HG03457 (cell line): Measurements from ENCODE around the gene NUDT8.

Experiments
- ATAC-seq: cut with Tn5 transposase; IDR thresholded peaks from one replicate; pipeline ENCODE4 v1.9.1; 2021; ENCODE audit warnings: moderate number of reproducible peaks; ENCODE audit not compliant: unreplicated experiment

Gene NUDT8

DNA sequence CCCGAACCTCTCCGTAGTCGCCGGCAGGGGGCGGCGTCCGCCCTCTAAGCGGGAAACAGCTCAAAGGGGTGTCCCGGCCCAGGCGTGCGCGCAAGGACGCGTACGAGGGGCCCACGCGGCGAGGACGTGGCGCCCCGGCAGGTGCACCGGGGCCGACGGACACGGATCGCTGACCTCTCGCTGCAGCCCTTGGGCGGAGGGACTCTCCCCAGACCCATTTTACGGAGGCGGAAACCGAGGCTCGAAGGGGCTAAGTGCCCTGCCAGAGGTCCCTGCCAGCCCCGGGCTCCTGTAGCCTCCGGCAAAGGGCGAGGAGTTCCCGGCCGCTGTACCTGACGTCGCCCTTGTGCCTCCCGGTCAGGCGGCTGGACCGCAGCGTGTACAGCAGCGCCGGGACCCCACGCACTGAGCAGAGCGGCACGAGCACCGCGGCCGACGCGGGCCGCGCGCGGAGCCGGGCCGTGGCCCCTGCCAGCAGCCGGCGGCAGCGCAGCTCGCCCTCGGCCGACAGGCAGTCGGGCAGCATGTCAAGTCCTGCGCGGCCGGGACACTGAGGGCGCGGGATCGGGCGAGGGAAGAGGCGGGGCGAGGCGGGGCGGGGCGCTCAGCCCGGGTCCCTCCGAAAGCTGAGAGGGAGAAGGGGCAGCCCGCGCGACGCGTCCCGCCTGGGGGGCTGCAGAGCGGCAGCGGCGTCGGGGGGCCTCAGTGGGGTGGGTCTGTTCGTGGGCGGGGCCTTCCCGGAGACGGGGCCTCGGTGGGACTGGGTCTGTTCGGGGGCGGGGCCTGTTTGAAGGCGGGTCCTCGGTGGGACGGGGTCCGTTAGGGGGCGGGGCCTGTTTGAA is at the start of gene NUDT8:
NUDT8 (minus strand) TSS at position 552 of the 842 bp plus-strand sequence; CDS start at position 526, 26 bp downstream.
- peak; percentile 43 for ATAC-seq

DNA sequence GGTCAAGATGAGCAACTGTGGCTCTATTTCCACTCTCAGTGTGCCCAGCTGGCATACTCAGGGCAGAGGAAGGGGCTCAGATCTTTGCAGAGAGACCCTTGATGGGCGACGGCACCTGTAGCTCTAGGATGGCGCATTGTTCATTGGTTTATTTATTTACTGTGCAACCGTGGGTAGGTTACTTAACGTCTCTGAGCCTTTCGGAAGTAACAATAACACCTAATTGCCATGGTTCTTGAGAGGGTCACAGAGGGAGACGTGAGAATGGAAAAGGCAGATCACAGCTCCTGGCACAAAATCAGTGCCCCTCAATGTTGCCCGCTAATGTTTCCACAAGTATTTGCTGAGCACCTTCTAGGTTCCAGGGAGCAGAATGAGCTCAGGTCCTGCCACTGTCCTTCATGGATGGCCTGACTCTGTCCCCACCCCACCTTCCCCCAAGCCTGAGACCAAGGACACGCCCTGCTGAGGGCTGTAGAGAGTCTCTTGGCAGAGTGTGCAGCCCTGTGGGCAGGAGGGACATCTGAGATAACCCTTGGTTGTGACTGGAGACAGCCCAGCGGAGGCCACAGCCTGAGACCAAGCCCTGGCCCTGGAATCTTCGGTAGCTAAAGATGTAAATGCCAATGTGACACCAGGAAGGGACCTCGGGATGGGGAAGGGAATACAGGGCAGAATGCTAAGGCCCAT is 45.5 kb upstream of the NUDT8 start:
- no peak for ATAC-seq

DNA sequence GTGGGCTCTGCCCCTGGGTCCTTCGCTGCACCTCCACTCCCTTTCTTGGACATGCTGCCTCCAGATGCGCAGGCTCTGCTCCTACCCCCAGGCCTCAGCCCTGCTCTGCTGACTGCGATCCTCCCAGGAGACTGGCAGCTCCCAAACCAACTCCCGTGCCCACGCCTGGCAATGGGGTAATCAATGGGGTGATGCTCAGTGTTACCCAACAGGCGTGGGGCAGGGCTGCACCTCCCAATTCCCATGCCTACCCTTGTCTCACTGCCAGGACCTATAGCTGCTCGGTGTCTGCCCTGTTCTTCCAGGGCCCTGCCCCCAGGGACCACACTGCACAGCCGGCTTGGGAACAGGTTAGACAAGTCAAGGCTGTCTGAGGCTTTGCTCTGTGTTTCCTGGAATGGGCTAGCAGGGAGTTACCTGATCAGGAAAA is 44.7 kb upstream of the NUDT8 start, which contains the start of gene ALDH3B2:
ALDH3B2 (minus strand) TSS at position 182 of the 430 bp plus-strand sequence. CDS start 7,688 bp downstream, outside the sequence.
- ATAC-seq, result no peak

GRCh38 chr11:67673902-67674301 is 44.2 kb upstream of the NUDT8 start:
- no peak for ATAC-seq

DNA sequence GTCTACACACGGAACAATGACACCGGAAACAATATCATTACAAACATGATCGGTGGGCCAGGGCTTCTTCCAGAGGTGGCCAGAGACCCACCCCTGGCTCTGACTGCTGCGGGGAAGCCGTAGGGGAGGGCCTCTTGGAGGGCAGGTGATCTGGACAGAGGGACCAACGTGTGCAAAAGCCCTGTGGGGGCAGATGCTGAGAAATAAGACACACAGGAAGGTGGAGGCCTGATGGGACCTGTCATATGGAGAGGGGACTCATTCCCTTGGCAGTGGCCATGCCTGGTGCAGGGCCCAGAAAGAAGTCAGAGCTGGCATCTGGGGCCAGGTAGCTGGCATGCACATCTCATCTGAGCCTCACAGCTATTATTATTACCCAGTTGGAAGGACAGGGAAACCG is 43.6 kb upstream of the NUDT8 start:
- no peak for ATAC-seq

DNA sequence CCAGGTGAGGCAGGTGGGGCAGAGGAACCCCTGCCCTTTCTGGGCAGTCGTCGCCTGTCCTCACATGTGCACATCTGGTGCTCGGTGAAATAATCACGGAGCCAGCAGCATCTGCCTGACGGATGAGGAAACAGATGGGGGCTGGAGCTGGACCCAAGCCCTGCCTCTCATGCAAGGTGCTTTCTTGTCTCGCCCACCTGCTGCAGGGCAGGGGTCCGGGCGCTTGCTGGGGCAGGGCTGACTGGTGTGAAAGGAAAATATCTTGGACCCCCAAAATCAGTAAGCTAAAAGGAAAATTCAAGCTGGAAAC is 41.4 kb upstream of the NUDT8 start:
- no peak for ATAC-seq

DNA sequence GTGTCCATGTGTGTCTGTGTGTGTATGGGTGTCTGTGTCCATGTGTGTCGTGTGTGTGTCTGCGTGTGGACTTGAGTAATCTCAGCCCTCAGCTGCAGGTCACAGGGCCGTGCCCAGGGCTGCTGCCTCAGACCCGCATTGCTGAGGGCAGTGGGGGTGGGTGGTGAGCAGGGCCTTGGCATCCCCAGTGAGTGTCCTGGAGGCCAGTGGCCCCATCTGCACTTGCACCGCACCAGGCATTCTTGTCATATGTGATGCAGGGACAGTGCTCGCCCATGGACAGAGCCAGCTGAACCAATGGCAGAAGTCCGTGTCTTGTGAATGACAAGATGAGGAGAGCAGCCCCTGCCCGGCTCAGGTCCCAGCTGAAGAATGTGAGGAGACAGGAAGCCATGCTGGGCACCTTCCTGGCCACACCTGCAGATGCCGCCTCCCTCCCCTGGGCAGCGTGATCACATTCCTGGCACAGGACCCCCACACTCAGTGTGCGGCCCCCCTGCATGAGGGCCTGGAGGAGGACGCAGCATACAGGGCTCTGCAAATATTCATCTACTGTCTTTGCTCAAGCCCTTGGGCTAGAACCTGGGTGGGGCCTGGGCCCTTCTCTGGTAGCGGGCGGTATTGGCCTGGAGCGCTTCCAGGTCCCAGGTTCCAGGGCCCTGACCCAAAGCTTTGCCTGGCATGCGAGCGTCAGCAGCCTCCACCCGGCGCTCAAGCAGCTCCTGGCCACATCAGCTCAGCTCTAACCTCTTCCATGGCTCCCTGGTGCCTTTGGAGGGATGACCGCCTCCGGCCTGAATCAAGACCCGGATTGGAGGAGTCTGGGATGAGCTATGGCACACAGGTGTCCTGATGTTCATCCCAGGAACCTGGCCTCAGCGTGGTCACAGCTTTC is 40.8 kb upstream of the NUDT8 start:
- no peak for ATAC-seq

DNA sequence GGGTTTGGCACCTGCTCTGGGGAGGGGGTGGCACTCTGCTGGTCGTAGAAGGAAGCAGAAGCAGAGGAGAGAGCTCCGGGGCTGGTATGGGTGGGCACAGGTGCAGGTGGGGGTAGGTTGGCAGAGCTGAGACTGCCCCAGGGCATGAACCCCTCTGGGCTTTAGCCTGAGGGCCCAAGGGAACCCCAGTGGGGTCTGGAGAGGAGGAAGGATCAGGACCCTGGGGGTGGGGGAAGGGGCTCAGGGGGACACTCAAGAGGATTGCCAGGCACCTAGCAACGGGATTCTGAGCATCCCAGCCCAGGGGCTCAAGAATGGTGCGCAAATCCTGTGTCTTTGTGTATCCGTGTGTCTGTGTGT is 38.4 kb upstream of the NUDT8 start:
- no peak for ATAC-seq

DNA sequence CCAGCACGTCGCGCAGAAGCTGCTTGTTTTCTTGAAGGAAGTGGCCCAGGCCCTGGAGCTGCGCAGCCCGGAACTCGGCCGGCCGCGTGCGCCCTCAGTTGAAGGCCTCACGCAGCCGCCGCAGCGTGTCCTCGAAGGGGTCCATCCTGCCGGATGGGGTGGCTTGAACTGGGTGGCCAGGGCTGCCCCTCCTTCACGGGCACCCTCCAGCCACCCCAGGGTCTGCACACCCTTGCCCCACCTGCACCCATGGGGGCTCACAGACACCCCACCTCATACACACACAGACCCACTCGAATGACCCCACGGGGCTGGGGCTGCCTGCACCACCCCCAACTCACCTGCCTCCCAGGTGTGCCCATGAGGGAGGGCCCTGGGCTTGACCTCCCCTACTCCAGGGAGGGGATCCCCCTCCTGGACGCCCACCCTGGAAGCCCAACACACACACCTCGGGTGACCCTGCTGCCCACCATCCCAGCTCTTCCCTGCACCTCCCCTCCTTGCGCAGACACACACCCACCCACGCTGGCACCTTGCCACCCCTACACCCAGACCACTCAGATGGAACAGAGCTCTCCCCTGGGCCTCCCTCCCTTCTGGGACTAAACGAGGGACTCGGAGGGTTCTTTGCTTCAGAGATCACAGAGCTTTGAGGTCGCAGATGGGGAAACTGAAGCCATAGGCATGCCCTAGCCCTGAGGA is 37.9 kb upstream of the NUDT8 start:
- no peak for ATAC-seq

DNA sequence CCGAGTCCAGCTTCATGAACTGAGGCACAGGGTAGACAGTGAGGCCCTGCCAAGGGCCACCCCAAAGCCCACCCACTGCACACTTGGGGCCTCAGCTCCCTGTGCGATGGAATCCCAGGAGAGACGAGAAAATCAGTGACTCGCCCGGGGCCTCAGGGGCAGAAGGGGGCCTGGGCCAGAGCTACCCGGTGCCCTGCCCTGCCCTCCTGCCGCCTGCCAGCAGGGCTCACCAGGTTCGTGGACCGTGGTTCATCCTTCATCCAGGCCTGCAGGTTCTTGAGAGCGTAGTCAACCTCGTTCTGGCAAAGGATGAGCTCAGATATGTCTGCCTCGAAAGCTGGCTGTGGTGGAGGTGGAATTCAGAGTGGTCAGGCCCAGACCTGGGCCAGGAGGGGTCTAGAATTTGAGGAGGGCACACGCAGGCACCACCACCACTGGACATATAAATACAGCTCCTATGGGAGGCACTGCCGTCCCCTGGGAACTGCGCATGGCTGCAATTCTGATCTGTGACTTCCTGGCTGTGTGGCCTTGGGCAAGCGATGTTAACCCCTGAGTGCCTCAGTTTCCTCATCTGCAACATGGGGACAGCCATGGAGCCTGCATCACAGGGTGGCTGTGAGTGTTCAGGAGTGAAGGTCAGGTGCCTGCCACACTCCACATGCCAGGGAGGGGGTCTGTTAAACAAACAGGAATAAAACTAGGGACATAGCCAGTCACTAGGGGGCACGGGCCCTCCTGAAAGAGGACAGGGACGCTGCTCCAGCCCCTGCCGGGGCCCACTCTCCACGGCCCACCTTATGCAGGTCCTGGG is 37.1 kb upstream of the NUDT8 start:
- ATAC-seq, result no peak

- ATAC-seq, result no peak
These were observed 36.5 kb upstream of the NUDT8 start for GRCh38 chr11:67666303-67666645.

DNA sequence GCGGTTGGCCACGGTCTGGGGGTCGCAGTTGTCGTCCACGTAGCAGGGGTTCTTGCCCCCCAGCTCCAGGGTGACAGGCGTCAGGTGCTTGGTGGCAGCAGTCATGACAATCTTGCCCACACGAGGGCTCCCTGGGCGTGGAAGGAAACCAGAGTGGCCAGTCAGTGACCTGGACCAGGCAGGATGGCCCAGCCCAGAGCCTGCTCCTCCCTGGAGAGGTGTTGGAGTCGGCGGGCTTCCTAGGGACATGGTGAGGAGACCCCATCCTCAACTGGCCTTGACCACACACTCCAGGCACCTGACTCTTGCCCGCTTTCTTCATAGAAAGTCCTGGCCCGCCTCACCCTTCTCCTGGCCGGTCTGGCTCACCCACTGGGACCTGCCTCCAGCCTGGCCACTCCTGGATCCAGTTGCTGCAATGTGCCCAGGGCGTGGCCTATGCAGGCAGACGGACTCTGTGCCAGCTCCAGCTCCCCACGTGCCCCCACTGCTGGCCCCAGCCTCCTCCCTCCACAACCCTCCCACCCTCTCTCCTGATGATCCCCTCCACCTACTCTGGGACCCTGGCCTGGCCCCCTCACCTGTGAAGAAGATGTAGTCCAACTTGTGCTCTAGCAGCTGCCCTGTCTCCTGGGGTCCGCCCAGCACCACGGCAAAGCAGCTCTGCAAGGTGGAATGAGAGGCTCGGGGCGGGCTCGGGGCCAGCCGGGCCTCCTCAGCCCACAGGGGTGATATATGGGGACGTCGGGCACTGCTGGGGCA is 36.0 kb upstream of the NUDT8 start:
- ATAC-seq, result no peak

GRCh38 chr11:67664696-67665540 is 35.2 kb upstream of the NUDT8 start:
- ATAC-seq, result no peak

GRCh38 chr11:67664213-67664585 is 34.5 kb upstream of the NUDT8 start:
- no peak for ATAC-seq

DNA sequence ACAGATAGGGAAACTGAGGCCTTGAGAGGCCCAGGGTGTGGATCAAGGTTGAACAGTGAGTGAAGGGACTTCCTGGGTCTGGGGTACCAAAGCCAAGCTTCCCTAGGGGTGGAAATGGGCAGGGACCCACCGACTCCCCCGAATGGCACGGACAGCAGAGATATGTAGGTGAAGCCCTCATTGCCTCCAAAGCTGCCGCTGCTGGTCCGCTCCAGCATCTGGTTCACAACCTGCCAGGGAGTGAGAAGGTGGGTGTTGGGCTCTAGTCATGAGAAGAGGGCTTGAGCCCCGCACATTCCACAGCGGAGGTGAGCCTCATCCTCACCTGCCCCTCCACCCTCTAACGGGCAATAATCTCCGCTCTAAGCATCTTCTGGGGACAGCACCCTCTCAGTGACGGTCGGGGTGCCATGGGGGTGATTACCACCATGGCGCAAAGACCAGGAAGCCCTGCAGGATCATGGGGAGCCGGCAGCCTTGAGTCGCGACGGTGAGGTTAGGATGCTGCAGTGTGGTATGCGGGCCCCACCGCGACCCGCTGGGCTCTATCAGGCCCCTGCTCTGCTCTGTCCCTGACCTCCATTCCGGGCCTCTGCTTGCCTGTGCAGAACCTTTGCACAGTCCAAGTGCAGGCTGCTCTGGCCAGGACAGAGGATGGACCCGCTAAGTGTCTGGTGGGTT is 33.9 kb upstream of the NUDT8 start:
- ATAC-seq, result no peak

GRCh38 chr11:67662835-67663531 is 33.2 kb upstream of the NUDT8 start:
- no peak for ATAC-seq

DNA sequence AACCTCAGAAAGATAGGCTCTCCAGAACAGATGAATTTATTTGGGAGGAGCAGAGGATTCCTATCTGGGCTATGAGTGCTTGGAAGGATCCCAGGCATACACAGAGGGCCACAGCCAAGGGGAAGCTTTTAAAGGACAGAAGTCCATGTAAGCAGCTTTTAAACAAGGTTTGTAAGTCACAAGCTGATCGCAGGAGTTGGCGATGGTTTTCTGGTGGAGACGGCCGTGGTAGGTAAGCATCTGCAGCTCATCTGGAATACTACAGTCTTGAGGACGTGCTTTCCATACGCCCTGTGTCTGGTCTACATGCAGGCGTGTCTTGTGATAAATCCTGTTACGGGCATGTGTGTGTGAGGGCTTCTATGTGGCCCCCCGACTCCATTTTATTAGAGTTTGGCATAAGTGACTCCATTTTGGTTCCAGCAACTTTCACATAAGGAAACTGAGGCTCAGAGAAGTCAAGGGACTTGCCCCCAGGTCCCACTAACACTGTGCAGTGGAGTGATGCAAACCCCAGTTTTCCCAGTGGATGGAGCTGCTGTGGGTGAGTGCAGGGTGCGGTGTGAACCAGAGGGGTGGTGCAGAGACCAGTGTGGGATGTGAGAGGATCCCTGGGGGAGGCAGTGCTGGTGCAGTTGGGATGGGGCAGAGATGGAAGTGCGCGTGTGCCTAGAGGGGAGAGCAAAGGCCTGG is 32.6 kb upstream of the NUDT8 start:
- ATAC-seq, result no peak
